NCI-H345 (cell line): ENCODE data around the gene GGPS1.
"Not testable (repeated sequence)": the region's sequence is repeated elsewhere in the genome, so short reads cannot be mapped to it uniquely, and the experiment has no call there.

Experiments used
- DNase-seq: peaks from one replicate; lab custom pipeline; 2025; lab: John Stamatoyannopoulos, UW

Gene GGPS1

GRCh38 chr1:235328271-235329138 lies at the start of gene GGPS1:
GGPS1 (plus strand) TSS chr1:235328570; CDS start chr1:235335265, 6,695 bp downstream.
- peak; percentile 100 for DNase-seq

GRCh38 chr1:235278915-235279292 lies 49.5 kb upstream of the GGPS1 start:
- DNase-seq = no peak

DNA sequence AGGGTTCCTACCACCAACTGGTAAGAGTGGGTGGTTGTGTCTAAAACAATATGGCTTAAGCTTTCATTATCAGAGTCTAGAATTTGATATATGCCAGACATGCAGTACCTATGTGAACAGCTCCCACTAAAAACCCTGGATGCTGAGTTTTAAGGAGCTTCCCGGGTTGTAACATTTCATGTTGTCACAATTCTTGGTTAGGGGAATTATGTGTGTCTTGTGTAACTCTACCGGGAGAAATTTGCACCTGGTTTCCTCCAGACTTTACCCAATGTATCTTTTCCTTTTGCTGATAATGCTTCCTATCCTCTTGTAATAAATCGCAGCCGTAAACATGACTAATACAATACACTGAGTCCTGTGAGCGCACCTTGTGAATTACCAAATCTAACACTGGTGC lies 48.7 kb upstream of the GGPS1 start:
- DNase-seq = no peak

DNA sequence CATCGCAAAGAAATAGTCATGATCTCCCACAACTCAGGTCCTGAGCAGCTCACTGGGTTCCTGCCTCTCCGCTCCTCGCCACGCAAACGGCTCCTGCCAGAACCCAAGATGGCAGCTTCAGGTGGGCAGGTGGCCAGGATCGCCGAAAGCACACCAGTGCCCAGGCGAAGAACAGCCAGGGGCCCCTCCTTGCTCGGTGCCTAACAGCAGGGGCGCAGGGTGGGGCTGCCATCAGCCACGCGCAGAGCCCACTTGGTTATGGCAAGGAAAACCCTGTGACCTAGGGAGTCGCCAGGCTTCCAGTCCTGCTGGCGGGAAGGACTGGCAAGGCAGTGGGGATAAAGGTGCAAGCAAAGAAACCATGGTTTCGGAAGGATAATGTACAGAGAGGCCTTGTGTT lies 47.9 kb upstream of the GGPS1 start:
- DNase-seq = no peak

GRCh38 chr1:235283636-235284035 lies 44.7 kb upstream of the GGPS1 start:
- DNase-seq = not testable (repeated sequence)

GRCh38 chr1:235284231-235284769 lies 44.1 kb upstream of the GGPS1 start:
- DNase-seq = no peak

GRCh38 chr1:235286667-235287066 lies 41.7 kb upstream of the GGPS1 start:
- no peak for DNase-seq

GRCh38 chr1:235287208-235287882 lies 41.0 kb upstream of the GGPS1 start:
- DNase-seq = no peak

GRCh38 chr1:235289859-235290739 lies 38.3 kb upstream of the GGPS1 start:
- no peak for DNase-seq

GRCh38 chr1:235290740-235291502 lies 37.4 kb upstream of the GGPS1 start:
- no peak for DNase-seq

- no peak for DNase-seq
Measured at GRCh38 chr1:235291599-235292091, 36.7 kb upstream of the GGPS1 start.

DNA sequence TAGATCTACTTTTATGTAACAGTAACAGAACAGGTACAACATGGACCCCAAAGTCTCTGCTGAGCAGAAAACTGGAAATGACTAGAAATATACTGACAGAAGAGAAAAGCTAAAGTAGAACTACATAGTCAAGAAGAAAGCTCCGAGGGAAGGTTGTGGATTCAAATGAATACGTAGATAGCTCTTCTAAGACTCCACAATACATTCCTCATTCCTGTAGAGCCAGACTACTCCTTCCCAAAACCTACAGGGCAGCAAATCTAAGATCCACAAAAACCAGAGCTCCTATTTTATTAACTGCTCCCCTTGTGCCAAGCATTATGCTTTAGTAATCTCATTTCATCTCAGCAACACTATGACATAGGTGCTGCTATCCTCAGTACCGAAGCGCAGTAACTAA lies 35.6 kb upstream of the GGPS1 start:
- DNase-seq = no peak

DNA sequence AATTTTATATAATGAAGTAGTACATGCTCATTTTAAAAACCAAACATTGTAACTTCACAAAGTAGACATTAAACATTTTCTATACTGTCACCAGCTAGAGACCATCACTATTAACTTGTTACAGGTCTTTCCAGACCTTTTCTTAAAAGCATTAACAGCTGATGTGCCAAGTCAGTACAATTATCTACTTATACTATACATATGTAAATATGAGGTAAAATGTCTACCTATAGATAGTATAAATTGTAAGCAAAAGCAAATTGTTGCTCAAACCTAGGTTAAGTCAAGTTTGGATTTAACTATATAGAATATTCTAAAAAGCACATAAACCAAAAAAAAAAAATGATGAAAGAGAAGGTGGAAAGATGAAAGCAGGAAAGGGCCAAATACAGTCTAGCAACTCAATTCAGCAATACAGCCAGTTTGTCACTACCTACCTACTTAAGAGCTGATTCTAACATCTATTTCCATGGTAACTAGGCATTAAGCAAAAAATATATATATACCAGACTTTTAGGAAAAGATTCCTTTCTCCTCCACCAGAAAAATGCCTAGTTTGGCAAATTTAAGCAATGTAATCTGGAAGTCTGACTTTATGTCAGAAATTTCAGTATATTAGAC lies 34.9 kb upstream of the GGPS1 start:
- no peak for DNase-seq

DNA sequence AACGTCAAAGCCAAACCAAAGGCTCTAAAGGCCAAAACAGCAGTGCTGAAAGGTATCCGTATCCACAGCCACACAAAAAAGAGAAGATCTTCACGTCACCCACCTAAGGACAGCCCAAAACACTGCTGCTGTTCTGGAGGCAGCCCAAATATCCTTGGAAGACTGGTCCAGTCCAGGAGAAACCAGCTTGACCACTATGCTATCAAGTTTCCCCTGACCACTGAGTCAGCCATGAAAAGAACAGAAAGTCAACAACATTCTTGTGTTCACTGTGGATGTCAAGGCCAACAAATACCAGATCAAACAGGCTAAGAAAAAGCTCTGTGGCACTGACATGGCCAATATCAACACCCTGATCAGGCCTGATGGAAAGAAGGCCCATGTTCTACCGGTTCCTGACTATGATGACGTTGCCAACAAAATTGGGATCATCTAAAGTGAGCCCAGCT lies 32.4 kb upstream of the GGPS1 start:
- DNase-seq = no peak

DNA sequence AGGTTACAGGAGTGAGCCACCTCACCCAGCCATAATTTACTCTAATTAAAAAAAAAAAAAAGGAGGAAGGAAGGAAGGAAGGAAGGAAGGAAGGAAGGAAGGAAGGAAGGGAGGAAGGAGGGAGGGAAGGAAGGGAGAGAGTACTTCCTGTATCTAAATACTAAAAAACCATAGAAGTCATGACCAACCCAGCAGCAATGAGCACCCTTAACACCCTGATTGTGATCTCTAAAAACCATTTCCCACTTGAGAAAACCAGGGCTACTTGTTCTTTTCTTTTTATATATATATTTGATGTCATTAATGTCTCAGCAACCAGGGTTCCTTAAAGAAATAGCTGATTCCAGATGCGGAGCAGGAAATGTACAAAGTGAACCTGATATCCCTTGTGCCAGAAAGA lies 31.6 kb upstream of the GGPS1 start:
- no peak for DNase-seq

DNA sequence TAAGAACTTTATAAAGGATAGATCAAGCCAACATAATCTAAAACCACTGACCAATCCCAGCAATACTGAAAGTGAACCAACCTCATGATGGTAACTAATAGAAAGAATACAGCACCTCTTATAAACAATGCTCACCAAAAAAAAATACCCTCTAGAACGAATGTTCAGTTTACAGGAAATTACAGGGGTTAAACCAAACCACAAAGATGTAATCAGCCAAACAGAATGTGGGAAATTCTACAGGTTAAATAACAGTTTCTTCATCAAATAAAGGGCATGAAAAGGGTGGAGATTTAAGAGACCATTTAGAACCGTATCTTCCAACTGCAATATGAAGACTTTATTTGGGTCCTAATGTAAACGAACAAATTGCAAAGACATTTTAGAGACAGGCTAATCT lies 30.8 kb upstream of the GGPS1 start:
- no peak for DNase-seq

DNA sequence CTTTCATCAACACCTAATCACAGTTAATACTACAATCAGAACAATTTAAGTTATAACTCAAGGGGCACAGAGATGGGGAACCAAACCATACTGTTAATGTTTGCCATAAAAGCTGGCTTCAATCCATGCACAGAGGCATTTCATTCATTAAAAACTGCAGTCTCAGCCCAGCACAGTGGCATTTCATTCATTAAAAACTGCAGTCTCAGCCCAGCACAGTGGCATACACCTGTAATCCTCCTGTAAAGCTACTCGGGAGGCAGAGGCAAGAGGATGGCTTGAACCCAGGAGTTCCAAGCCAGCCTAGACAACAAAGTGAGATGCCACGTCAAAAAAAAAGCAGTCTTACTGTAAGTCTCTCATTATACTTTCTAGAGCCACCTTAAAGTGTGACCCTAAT lies 29.6 kb upstream of the GGPS1 start:
- no peak for DNase-seq

- no peak for DNase-seq
Measured at GRCh38 chr1:235299169-235299858, 29.1 kb upstream of the GGPS1 start.

DNA sequence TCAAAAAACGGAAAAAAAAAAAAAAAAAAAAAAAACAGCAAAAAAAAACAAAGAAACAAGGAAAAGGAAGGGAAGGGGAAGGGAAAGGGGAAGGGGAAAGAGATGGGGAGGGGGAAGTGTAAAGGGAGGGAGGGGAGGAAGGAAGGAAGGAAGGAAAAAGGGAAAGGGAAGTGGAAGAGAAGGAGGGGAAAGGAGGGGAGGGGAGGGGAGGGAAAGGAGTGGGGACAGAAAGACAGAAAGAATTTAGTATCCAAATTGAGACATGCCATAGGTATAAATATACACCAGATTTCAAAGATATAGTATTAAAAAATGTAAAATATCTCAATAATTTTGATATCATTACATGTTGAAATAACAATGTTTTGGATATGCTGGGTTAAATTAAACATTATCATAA lies 26.2 kb upstream of the GGPS1 start:
- DNase-seq = no peak
